ENCODE data around the gene MPPED1. TPM values are rescaled to one million over a fixed set of nuclear protein-coding genes. Genes with fewer than 3 reads are reported as not detected.
A peak's percentile ranks its signal among the peaks of the same experiment; 100 is the strongest.

MPPED1 gene
- total RNA-seq, 1 donor from 2014 or later, result not detected

DNA sequence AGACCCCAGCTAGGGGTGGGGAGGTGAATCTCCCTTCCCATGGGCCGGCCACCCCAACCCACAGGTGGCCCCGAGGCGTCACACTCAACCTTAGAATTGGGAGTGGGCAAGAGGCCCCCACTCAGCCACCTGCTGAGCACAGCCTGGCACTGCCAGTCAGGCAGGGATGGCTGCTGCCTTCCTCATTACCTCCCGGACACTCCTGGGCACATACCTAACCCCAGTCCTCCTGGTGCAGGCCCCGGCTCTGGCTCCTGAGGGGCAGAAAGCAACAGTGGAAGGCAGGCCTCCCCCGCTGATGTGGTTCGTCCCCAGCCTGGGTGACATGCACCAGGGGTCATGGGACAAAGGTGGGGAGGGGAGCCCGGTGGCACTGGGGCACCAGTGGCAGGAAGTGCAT lies 103.6 kb downstream of the MPPED1 start:
- Mint-ChIP-seq H3K27ac (ENCODE audit: unreplicated experiment) (no peak overlapping the region), H3K27me3 (ENCODE audit: low read depth) (no peaks in the 10 kb centered on the region), H3K4me3 (ENCODE audit: unreplicated experiment) (no peak overlapping the region), H3K36me3 (ENCODE audit: low read depth) (no peaks in the 10 kb centered on the region), H3K9me3 (ENCODE audit: low read depth) (no peaks in the 10 kb centered on the region), H3K4me1 (ENCODE audit: low read depth) (no peaks in the 10 kb centered on the region)
- TF ChIP-seq, protein P1, sequence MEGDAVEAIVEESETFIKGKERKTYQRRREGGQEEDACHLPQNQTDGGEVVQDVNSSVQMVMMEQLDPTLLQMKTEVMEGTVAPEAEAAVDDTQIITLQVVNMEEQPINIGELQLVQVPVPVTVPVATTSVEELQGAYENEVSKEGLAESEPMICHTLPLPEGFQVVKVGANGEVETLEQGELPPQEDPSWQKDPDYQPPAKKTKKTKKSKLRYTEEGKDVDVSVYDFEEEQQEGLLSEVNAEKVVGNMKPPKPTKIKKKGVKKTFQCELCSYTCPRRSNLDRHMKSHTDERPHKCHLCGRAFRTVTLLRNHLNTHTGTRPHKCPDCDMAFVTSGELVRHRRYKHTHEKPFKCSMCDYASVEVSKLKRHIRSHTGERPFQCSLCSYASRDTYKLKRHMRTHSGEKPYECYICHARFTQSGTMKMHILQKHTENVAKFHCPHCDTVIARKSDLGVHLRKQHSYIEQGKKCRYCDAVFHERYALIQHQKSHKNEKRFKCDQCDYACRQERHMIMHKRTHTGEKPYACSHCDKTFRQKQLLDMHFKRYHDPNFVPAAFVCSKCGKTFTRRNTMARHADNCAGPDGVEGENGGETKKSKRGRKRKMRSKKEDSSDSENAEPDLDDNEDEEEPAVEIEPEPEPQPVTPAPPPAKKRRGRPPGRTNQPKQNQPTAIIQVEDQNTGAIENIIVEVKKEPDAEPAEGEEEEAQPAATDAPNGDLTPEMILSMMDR (IDR thresholded peaks at IDR 0.05), result no peak
- DNase-seq (ENCODE audit: low spot score), result peak; percentile 62

DNA sequence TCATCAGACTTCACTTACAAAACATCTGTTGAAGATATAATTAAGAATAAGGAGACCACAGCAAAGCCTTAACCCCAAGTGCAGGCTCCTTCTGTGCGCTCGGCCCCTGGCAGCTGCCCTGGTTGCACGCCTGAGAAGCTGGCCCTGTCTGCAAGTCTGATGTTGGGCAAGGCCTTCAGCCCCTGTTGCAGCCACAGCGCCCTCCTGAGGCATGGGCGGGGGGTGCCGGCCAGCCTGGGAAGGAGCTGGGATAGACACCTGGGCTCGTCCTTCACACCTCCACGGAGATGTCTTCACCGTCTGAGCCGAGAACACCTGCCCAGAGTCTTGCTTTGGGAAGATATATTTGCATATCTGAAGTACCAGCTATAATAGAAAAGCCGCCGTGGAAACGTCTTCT lies 104.1 kb downstream of the MPPED1 start:
- Mint-ChIP-seq H3K4me1 (ENCODE audit: low read depth) (no peaks in the 10 kb centered on the region), H3K36me3 (ENCODE audit: low read depth) (no peaks in the 10 kb centered on the region), H3K9me3 (ENCODE audit: low read depth) (no peaks in the 10 kb centered on the region), H3K27me3 (ENCODE audit: low read depth) (no peaks in the 10 kb centered on the region), H3K4me3 (ENCODE audit: unreplicated experiment) (no peak overlapping the region), H3K27ac (ENCODE audit: unreplicated experiment) (no peak overlapping the region)
- peak; percentile 71 for DNase-seq (ENCODE audit: low spot score)
- TF ChIP-seq, protein P1 (IDR thresholded peaks at IDR 0.05), result no peak

DNA sequence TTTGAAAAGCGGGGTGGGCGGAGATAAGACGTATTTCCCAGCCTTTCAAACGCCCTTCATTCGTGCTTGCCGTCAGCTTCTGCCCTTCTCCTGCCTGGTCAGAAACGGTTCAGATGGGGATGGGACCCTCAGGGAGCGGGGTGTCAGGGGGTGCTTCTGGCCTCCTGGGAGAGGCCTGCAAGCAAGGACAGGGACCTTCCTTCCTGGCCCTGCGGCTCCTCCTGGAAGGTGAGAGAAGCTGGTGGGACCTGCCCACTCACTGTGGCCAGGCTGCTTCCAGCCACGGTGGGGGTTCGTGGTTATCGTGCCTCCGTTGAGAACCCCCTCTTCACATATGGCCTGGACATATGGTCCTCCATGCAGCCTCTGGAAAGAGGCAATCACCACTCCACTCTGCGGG lies 104.6 kb downstream of the MPPED1 start:
- no peaks in the 10 kb centered on the region for H3K36me3 Mint-ChIP-seq (ENCODE audit: low read depth)
- H3K4me3 Mint-ChIP-seq (ENCODE audit: unreplicated experiment), result no peak overlapping the region
- H3K27ac Mint-ChIP-seq (ENCODE audit: unreplicated experiment), result no peak overlapping the region
- H3K4me1 Mint-ChIP-seq (ENCODE audit: low read depth), result no peaks in the 10 kb centered on the region
- no peaks in the 10 kb centered on the region for H3K27me3 Mint-ChIP-seq (ENCODE audit: low read depth)
- TF ChIP-seq, protein P1 (IDR thresholded peaks at IDR 0.05), result no peak
- H3K9me3 Mint-ChIP-seq (ENCODE audit: low read depth), result no peaks in the 10 kb centered on the region
- DNase-seq (ENCODE audit: low spot score), result peak; percentile 70

DNA sequence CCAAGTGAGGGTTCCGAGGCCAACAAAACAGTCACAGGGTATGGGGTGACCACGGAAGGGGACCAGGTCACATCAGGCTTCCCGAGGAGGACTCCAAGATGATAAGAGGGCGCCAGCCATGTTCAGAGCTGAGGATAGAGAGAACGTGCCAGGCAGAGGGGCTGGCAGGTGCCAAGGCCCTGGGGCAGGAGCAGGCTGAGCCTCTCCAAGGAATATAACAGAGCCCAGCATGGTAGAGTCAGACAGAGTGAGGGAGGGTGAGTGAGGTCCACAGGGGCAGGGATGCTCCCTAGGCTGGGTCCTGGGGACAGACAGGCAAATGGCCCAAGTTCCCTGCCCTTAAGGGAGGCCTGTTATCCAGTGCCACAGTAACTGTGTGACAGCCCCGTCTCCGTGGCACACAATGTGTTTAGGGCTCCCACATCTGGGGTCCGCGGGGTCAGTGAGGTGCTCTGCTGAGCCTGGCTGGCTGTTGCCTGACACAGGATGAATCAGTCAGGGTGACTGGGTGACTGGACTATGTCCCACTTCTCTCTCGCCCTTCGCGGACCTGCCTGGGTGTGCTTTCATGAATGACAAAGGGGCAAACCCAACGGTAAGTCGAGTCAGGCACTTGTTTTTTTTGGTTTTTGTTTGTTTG lies 105.3 kb downstream of the MPPED1 start:
- DNase-seq (ENCODE audit: low spot score), result peak; percentile 61
- no peaks in the 10 kb centered on the region for H3K9me3 Mint-ChIP-seq (ENCODE audit: low read depth)

DNA sequence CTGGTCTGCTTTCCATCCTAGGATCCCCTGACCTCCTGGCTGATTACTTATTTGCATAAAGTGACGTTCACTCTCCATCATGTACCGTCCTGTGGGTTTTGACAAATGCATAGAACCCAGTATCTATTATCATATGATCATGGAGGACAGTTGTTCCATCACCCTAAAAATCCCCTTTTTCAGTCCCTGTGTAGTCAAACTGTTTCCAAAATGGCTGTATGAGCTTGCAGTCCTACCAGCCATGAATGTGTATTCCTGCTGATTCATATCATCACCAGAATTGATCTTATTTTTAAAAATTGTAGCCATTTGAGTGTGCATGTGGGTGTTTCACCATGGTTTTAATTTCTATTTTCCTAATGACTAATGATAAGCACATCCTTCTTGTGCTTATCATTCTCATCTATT lies 108.8 kb downstream of the MPPED1 start:
- Mint-ChIP-seq H3K27ac (ENCODE audit: unreplicated experiment) (no peak overlapping the region), H3K4me1 (ENCODE audit: low read depth) (no peaks in the 10 kb centered on the region), H3K27me3 (ENCODE audit: low read depth) (peaks cover 3% of the 10 kb centered on the region), H3K36me3 (ENCODE audit: low read depth) (no peaks in the 10 kb centered on the region), H3K4me3 (ENCODE audit: unreplicated experiment) (no peak overlapping the region), H3K9me3 (ENCODE audit: low read depth) (no peaks in the 10 kb centered on the region)
- TF ChIP-seq, protein P1 (IDR thresholded peaks at IDR 0.05), result no peak
- DNase-seq (ENCODE audit: low spot score), result no peak

More for the DNA sequence above, 105.3 kb downstream of the MPPED1 start:
- no peaks in the 10 kb centered on the region for H3K4me1 Mint-ChIP-seq (ENCODE audit: low read depth)
- H3K27me3 Mint-ChIP-seq (ENCODE audit: low read depth), result no peaks in the 10 kb centered on the region
- TF ChIP-seq, protein P1 (IDR thresholded peaks at IDR 0.05), result no peak
- no peaks in the 10 kb centered on the region for H3K36me3 Mint-ChIP-seq (ENCODE audit: low read depth)
- H3K27ac Mint-ChIP-seq (ENCODE audit: unreplicated experiment), result no peak overlapping the region
- H3K4me3 Mint-ChIP-seq (ENCODE audit: unreplicated experiment), result no peak overlapping the region

All from chondrocyte (in vitro differentiated cells).